Activated CD4-positive, alpha-beta T cell treated with anti-CD3 and anti-CD28 coated beads, Interleukin-2, amount 50 U/mL, for 16 hours (primary cell): ENCODE data around the gene MYO1G.
"Not testable (repeated sequence)": the region's sequence is repeated elsewhere in the genome, so short reads cannot be mapped to it uniquely, and the experiment has no call there.

Experiments
- DNase-seq: peaks from one replicate; pipeline ENCODE4 v3.0.0-alpha.2; 2020

Gene MYO1G

GRCh38 chr7:44999245-45000092 lies 20.7 kb upstream of the MYO1G start:
- DNase-seq = peak; percentile 100

GRCh38 chr7:44998153-44998871 lies 19.5 kb upstream of the MYO1G start:
- no peak for DNase-seq

- DNase-seq = no peak
These were observed 17.0 kb upstream of the MYO1G start for GRCh38 chr7:44995555-44996493.

GRCh38 chr7:44994877-44995554 lies 16.2 kb upstream of the MYO1G start:
- no peak for DNase-seq

- DNase-seq = not testable (repeated sequence)
These were observed 13.4 kb upstream of the MYO1G start for GRCh38 chr7:44992004-44992795.

- DNase-seq = no peak
These were observed 11.6 kb upstream of the MYO1G start for GRCh38 chr7:44990109-44991023.

- DNase-seq = no peak
These were observed 10.3 kb upstream of the MYO1G start for GRCh38 chr7:44989132-44989531.

GRCh38 chr7:44988701-44989100 lies 9.9 kb upstream of the MYO1G start:
- no peak for DNase-seq

GRCh38 chr7:44987996-44988395 lies 9.2 kb upstream of the MYO1G start:
- DNase-seq = no peak

GRCh38 chr7:44987457-44987856 lies 8.6 kb upstream of the MYO1G start:
- no peak for DNase-seq

GRCh38 chr7:44986218-44987053 lies 7.6 kb upstream of the MYO1G start:
- peak; percentile 97 for DNase-seq

- no peak for DNase-seq
These were observed 7.0 kb upstream of the MYO1G start for GRCh38 chr7:44985900-44986217.

GRCh38 chr7:44985033-44985695 lies 6.3 kb upstream of the MYO1G start:
- no peak for DNase-seq

GRCh38 chr7:44984478-44984758 lies 5.6 kb upstream of the MYO1G start:
- no peak for DNase-seq

GRCh38 chr7:44983742-44984477 lies 5.1 kb upstream of the MYO1G start:
- DNase-seq = no peak

GRCh38 chr7:44982970-44983369 lies 4.2 kb upstream of the MYO1G start:
- DNase-seq = no peak

- DNase-seq = no peak
These were observed 3.7 kb upstream of the MYO1G start for GRCh38 chr7:44982535-44982923.

- DNase-seq = peak; percentile 55
These were observed 2.4 kb upstream of the MYO1G start for GRCh38 chr7:44981035-44981706.
